ENCODE results near the gene MFRP.

GRCh38 chr11:119350302-119350701 is 3.8 kb upstream of the MFRP start:
- no peak for TF ChIP-seq POLR2A (IDR thresholded peaks at IDR 0.05)
- TF ChIP-seq CTCF (IDR thresholded peaks at IDR 0.05) = no peak
